GM21515 (cell line): Measurements from ENCODE around the gene MAN1C1.

Source experiments
- ATAC-seq: cut with Tn5 transposase; IDR thresholded peaks from one replicate; pipeline ENCODE4 v1.9.1; 2021; ENCODE audit not compliant: unreplicated experiment

Gene MAN1C1

DNA sequence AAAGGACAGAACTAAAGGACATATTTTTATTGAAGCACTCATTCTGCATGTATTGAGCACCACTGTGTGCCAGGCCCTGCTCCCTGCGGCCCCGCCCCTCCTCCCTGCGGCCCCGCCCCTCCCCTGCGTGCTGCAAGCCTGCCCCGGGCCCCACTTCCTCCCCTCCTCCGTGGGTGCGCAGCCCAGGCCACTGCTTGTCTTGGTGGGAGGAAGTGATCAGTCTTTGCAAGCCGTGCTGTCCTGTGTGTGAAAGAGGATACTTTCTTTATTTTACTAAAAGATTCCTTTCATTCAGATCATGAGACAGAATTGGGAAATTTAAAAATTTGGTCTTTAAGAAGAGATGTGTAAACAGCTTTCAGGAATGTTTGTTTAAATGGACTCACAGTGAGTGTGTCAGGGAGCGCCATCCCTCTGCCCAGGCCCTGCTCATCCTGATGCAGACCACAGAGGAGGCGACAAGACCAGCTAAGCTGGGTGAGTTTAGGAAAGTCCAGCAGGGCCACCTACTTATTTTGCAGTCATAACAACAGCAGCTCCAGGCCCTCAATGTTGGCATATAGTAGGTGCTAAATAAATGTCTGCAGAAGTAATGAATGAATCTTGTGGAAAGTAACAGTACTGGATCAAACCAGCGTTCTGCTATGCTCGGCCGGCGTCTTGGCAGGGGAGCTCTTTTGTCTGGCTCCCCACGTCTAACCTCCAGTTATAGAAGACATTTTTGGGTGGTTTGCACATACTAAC is 95.1 kb downstream of the MAN1C1 start:
- ATAC-seq, result no peak

DNA sequence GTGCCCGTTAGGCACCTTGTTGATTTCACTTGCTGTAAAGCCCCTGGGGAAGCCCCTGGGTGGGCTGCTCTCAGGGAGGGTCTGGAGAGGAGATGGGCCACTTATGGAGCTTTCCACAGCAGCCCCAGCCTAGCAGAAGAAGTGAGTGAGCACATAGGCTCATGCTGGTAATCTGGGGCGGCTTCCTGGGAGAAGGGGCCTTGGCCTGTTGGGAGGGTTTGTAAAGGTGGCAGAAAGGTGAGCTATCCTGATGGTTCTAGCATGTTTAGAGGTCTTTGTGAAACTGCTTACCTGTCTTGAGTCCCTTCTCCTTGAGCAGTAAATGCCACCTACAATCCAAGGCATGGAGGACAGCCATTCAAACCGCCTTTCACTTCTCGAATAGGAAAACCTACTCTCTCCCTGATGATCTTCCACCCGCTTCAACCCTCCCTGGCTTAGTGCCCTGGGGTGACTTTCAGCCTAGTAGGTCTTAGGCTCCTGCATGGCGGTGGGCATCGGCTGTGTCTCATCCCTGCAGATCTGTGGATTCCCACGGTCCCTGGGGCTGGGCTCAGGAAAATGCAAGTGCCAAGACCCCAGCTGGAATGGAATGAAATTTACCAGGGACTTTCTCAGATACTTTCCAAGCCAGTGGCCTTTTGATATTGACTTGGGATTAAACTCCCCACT is 95.8 kb downstream of the MAN1C1 start:
- no peak for ATAC-seq

DNA sequence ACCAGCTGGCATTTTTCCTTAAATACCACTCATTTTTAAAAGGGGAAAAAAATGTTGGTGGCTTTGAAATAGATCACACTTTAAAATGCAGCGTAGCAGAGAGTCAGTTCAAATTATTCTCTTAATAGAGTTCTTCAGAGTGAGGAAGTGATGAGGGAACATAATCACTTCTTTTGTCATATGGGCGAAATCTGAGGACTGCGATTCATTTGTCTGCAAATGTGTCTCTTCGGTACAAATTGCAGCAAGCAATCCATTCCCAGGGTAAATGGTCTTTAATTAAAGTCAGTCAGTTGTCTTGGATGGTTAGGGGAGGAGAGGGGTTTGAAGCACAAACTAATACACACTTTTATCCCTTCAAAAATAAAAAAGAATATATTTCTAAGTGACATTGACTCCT is 97.4 kb downstream of the MAN1C1 start:
- ATAC-seq, result no peak

DNA sequence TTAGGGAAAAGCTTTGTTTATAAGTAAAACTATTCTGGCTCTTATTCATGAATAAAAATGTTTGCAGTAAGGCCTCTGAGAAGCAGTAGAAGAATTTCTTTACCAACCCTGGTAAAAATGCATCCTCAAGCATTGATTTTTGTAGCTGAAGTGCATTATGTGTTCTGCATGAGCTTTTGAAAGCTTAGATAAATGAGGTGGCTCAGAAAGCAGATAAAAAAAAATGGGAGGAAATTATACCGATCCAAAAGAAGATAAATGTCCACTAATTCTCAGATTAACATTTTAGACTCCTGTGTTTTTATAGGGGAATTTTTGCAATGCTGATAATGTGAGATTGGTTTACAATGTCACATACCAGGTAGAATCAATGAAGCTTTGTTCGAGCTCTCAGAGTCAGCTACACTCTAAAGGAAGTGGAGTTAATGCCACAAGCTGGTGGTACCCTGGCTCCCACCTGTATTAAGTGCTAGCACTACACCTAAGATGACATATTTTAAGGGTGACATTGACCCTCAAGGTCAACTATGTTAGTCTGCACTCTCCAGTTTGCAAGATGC is 97.9 kb downstream of the MAN1C1 start:
- no peak for ATAC-seq

DNA sequence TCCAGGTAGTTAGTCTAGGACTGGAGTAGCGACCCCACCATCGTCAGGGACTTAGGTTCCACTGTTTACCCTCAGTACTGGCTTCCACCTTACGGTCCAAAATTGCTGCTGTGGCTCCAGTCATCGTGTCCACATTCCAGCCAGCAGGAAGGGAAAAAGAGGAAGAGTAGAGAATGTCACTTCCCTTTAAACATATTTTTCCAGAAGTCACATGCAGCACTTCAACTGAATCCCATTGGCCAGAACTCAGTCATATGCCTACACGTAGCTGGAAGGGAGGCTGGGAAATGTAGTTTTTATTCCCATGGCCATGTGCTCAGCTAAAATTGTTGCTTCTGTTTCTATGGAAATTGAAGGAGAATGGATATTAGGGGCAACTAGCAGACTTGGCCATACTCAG is 99.3 kb downstream of the MAN1C1 start:
- no peak for ATAC-seq

DNA sequence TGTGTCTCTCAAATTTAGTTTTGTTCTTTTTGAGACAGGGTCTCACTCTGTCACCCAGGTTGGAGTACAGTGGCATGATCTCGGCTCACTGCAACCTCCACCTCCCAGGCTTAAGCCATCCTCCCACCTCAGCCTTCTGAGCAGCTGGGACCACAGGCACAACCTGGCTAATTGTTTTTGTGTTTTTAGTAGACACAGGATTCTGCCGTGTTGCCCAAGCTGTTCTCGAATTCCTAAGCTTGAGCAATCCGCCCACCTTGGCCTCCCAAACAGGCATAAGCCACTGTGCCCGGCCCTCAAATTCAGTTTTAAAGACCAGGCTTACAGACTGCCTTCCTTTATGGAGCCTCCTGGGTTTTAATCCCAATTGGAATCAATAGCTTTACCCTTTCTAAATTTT is 99.7 kb downstream of the MAN1C1 start:
- ATAC-seq, result no peak

DNA sequence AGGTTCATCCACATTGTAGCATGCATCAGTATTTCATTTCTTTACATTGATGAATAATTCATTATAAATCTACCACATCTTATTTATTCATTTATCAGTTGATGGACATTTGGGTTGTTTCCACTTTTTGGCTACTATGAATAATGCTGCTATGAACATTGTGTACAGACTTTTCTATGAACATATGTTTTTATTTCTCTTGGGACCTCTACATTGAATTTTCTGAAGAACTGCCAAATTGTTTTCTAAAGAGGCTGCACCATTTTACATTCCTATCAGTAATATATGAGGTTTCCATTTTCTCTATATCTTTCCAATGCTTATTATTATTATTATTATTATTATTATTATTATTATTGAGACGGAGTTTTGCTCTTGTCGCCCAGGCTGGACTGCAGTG is 102.1 kb downstream of the MAN1C1 start:
- ATAC-seq, result no peak

DNA sequence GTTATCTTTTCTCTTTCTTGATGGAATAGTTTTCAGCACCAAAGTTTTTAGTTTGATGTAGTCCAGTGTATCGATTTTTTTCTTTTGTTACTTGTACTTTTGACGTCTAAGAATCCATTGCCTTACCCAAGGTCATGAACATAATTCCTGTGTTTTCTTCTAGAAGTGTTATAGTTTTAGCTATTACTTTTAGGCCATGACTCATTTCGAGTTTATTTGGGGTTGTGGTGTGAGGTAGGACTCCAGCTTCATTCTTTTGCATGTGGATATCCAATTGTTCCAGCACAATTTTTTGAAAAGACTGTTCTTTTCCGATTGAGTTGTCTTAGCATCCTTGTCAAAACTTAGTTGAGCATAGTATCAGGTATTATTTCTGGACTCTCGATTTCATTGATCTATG is 104.0 kb downstream of the MAN1C1 start:
- ATAC-seq, result no peak

DNA sequence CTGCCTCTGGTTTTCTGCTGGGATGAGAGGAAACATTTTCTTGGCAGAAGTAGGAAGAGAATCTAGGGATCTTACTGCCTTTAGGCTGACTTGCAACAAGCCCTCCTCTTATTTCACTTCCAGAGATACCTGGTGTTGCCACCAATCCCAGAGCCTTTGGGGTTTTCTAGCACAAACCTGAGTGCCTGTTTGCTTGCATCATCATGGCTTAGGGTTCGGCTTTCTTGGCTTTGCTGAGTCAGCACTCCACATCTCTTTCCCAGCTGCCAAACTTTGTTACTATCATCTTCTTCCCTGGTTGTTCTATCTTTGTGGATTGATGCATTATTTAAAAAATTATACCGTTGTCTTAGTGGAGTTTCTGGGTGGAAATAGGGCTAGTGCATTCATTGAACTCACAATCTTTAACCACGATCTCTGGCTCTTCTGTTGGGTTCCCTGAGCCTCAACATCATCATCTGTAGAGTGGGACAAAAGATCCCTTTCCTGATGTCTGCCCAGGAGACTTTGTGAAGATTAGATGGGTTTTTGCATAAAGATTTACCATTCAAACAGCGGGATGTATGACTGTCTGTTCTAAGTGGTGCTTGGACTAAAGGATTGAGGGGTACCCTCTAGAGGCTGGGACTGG is 106.8 kb downstream of the MAN1C1 start:
- no peak for ATAC-seq

DNA sequence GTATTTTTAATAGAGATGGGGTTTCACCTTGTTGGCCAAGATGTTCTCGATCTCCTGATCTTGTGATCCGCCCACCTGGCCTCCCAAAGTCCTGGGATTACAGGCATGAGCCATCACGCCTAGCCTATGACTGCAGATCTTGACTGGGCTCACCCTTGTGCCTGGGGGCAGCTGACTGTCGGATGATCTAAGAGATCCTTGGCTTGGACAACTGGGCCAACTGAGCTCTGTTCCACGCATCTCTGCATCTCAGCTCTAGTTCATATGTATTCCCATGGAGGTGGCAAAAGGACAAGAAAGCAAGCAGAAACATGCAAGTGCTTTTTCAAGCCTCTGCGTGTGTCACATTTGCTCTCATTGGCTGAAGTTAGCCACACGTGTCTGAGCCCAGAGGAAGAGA is 107.6 kb downstream of the MAN1C1 start:
- ATAC-seq, result no peak

DNA sequence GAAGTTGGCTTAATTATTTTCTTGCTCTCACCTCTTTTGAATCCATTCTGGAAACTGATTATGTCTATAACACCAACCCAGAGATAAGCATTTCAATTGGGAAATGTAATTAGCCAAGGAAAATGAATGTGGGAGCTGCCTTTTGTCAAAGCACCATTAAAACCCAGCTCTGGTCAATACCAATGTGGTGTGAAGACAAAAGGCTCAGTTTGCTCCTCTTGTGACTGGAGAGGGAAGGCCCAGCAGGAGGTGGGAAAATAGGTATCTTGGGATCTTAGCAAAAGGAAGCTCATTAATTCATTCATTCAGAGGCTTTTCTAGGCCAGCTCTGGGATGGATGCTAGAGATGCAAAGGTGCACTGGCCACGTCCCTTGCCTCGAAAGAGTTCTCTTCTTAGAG is 108.4 kb downstream of the MAN1C1 start:
- ATAC-seq, result no peak

DNA sequence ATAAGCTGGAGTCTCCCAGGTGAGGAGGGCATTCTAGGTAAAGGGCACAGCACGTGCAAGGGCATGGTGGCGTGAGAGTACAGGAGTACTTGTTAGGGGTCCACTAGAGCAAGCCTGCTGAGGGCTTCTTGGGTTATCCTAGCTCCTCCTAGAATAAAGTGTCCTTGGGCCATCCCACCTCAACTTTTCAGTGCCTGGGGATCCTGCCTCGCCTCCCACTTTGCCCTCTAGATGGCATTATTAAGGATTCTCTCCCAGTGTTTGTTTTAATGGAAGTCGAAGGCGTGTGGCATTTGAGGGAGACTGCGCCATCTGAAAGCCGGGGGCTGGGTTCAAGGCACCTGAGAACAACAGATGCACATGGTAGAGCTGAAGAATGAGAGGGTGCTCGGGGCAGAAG is 108.9 kb downstream of the MAN1C1 start:
- no peak for ATAC-seq

DNA sequence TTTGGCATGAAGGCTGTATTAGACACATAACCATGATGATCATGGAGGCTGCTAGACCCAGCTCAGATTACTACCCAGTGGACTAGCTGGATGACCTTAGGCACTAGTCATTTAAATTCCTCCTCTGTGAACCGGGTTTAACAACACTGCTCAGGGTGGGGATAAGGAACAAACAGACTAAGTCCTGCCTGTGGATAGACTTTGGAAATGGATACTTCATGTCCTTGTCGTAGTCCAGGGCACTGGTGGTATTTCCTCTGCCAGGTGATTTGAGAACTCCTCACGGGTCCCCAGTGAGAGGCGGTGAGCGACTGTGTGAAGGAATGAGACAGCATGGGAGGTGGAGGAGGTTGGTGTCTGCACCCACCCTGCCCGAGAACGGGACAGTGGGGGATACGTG is 110.5 kb downstream of the MAN1C1 start:
- ATAC-seq, result no peak

DNA sequence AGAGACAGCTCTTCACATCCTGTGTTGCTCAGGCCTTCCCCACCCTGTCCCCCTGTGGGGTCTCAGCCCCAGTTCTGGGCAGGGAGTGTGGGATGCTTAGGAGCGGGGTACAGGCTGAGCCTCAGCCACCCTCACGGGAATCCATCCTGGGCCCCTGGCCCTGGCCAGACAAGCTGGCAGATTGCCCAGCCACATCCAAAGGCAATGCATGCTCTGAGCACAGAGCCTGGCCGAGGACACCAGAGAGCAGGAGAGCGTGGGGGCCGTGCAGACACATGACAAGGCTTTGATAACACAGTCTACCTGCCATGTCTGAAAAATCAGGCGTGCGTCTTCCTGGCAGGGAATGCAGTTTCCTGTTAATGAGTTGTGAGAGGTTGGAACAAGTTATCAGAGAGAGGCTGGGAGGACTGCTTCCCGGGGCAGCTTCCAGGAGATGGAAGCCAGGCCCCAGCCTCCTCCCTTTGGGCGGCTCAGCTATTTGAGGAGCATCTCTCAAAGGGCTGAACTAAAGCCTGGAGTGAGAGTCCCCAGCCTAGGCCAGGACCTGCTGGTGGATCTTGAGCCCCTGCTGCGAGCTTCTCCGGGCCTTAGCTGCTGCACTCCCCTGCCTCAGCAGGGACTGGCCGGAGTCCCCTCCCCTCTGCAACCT is 111.2 kb downstream of the MAN1C1 start:
- no peak for ATAC-seq

DNA sequence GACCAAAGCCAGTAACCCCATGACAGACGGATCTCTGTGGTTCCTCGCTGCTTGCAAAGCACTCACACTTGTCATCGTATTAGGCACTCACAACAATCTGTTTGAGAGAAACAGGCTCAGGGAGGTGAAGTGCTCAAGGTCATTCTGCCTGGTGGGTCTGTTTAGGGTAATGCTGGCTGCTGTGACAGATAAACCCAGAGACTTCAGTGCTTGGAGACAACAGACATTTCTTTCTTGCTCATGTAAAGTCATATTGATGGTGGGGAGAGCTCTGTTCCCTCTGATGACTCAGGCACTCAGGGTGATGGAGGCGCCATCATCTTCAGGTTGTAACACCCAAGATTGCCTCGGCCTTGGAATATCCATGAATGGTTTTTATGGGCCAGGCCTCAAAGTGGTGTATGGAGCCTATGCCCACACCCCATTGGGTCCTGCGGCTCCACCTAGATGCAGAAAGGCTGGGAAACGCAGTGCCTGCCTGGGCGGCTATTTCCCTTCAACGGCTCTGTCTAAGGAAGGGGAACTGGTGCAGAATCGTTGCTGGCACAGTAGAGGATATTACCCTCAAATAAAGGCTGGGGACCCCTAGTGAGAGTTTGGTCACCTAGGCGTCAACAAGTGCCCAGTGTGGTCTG is 111.8 kb downstream of the MAN1C1 start:
- ATAC-seq, result no peak

DNA sequence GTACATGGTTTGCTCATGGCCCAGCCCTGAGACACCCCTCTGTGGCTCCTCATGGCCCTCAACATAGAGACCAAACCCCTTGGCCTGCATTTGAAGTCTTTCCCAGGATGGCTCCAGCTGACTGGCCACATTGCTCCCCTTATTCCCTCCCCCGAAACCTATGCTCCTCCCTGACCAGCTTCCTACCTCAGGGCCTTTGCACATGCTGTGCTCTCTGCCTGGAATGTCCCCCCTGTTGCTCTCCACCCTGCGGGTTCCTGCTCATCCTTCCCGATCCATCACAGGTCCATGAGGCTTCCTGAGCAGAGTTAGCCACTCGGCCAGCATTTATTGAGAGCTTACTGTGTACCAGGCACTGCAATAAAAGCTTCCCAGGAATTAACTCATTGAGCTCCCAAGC is 112.5 kb downstream of the MAN1C1 start:
- ATAC-seq, result no peak

DNA sequence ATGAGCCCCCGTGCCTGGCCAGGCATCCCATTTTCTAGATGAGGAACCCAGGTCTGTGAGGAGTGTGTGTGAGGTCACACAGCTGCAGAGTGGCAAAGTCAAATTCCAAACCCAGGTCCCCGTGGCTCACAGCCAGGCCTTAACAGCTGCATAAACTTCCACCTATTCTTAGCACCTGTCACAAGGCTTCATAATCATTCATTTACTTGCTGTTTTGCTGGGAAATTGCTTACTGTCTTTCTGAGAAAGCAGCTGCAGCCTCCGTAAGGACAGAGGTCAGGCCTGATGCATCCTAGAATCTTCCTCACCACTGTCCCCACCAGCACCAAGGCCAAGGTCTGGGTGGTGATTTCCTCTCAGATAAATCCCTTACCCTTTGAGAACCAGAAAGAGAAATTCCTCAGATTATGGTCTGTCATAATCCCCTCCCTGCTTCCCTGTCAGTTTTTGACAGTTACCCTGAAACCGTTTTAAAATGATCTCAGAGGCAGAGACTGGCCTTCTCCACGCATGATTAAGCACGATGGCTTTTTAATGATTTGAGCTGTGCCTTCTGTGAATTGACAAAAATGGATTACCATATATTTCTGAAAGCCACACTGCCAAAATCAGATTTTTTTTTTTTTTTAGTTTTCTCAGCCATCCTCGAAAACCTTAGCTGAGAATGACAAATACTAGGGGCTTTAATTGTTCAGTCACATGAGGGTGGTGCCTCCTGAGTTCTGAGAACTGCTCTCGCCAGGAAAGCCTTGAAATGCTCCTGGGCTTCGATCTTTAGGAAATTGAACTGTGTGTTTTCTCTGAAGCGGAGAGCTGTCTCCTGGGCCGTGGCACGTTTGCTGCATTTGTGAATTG is 113.4 kb downstream of the MAN1C1 start:
- no peak for ATAC-seq

DNA sequence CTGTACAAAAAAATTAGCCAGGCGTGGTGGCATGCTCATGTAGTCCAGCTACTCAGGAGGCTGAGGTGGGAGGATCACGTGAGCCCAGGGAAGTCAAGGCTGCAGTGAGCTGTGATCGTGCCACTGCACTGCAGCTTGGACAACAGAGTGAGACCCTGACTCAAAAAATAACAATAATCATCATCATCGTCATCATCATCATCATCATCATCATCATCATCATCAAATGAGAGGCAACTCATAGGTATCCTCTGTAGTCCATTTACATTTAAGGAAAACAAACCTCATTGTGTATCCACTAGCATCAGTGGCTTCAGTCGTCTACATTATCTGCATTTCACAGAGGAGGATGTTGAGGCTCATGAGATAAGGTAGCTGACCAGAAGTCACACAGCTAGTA is 114.6 kb downstream of the MAN1C1 start:
- ATAC-seq, result no peak

DNA sequence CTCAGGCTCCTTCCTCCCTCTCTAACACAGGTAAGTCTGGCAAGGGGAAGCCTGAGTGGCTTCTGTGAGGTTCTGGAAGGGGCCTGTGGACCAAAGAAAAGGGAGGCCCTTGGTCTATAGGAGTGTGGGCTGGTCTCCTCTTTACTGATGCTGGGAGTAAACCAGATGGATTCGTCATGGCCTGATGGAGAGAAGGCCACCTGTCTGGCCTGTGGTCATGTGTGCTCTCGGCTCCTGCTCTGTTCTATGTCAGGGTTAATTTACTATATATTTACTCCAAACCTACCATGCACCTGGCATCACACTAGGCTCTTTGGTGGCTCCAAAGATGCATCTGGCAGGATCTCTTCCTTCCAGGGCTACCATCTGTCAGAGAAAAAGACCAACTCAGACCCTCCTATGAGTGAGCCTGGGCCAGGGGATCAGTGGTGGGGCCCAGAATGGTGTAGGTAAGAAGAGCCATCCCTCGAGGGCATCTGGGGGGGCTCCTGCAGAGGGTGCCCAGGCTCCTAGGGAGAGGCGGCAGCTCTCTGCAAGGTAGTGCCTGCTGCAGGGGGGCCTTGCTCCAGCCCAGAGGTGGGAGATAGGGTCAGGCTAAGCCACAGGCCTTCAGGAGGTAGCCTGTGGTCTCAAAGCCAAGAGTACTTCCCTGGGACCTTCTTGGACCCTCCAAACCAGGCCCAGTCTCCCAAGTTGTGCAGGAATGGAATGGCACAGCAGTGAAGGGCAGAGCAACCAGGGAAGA is 115.2 kb downstream of the MAN1C1 start:
- no peak for ATAC-seq

DNA sequence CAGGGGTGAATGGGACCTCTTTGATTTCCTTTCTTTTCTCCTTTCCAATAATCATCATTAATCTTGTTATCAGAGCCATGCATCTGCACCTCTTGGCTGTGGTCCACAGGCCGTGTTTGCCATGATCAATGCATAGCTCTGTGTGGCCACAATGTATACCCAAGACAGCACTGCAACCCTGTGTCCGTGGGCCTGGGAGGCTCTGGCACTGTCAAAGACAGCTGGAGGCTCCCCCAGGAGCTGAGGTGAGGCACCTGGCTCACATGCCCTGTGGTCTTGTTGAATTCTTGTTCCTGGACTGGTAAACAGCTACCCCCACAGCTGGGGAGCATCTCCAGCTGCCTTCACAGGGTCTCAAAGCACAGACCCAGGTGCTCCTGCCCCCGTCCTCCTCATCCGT is 116.2 kb downstream of the MAN1C1 start:
- no peak for ATAC-seq
